Limb (tissue), 2 donors: ENCODE measurements around the gene ABHD4.
A peak's percentile ranks its signal among the peaks of the same experiment; 100 is the strongest.
"Not testable (repeated sequence)": the region's sequence is repeated elsewhere in the genome, so short reads cannot be mapped to it uniquely, and the experiment has no call there.

Source experiments
- DNase-seq, 2 donors: peaks; one replicate each; pipeline ENCODE4 v3.0.0-alpha.2; 2016; ENCODE audit errors: extremely low spot score in 2 of 2

Gene ABHD4, protein sequence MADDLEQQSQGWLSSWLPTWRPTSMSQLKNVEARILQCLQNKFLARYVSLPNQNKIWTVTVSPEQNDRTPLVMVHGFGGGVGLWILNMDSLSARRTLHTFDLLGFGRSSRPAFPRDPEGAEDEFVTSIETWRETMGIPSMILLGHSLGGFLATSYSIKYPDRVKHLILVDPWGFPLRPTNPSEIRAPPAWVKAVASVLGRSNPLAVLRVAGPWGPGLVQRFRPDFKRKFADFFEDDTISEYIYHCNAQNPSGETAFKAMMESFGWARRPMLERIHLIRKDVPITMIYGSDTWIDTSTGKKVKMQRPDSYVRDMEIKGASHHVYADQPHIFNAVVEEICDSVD

GRCh38 chr14:22598099-22598895, at the start of gene ABHD4:
ABHD4 (plus strand) TSS chr14:22598300; CDS start chr14:22598307, 7 bp downstream.
- peak; percentile 62 to 89 for DNase-seq

GRCh38 chr14:22549324-22549962, 48.7 kb upstream of the ABHD4 start:
- DNase-seq: no peak

- DNase-seq: no peak
These were observed 48.0 kb upstream of the ABHD4 start for GRCh38 chr14:22549981-22550673.

DNA sequence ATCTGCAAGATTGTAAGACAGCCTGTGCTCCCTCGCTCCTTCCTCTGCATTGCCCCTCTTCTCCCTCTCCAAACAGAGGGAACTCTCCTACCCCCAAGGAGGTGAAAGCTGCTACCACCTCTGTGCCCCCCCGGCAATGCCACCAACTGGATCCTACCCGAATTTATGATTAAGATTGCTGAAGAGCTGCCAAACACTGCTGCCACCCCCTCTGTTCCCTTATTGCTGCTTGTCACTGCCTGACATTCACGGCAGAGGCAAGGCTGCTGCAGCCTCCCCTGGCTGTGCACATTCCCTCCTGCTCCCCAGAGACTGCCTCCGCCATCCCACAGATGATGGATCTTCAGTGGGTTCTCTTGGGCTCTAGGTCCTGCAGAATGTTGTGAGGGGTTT, 46.5 kb upstream of the ABHD4 start:
- no peak for DNase-seq

- no peak for DNase-seq
These were observed 45.9 kb upstream of the ABHD4 start for GRCh38 chr14:22552001-22552826.

DNA sequence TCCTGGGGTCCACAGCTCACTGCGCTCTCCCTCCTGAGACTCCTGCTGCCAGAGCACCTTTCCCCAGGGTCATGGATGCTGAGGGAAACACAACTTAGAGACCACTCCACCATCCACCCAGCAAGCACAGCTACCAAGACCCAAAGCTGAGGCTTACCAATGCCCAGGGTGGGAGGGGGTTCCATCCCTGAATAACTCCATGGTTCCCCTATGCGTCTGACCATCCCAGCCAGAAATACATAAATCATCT, 45.3 kb upstream of the ABHD4 start:
- no peak for DNase-seq

- DNase-seq: no peak
These were observed 44.7 kb upstream of the ABHD4 start for GRCh38 chr14:22553445-22553844.

- DNase-seq: not testable (repeated sequence)
These were observed 44.1 kb upstream of the ABHD4 start for GRCh38 chr14:22553861-22554497.

- DNase-seq: no peak
These were observed 43.4 kb upstream of the ABHD4 start for GRCh38 chr14:22554498-22555383.

DNA sequence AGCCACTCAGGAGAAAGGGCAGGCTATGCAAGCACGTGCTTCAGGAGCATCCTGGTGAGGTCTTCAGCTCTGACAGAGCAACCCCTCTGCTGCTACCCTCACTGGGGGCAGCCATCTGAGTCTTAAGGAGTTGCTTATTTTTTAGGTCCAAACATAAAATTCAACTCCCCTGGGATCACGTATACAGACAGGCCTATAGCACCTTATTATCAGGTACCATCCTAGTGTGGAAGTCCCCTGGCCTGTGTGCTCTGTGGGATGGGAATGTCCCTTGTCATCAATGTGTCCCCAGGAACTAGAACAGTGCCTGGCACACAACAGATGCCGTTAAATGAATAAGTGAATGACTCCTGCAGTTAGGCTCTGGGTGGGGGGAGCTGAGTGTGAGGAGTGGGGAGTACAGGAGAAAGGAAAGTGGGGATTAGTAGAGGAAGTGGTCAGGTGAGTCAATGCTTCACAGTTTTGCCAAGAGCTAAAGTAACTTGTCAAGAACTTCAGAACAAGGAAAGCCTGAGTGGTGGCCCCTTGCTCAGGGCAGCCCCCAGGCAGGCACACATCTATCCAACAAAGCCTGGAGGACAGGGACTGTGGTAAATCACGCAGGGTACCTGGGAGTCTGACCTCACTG, 42.6 kb upstream of the ABHD4 start:
- DNase-seq: no peak

GRCh38 chr14:22556021-22556989, 41.8 kb upstream of the ABHD4 start:
- no peak for DNase-seq

- peak; percentile 73 to 92 for DNase-seq
These were observed 41.0 kb upstream of the ABHD4 start for GRCh38 chr14:22556990-22557623.

- DNase-seq: no peak
These were observed 40.3 kb upstream of the ABHD4 start for GRCh38 chr14:22557846-22558220.

GRCh38 chr14:22558221-22558913, 39.7 kb upstream of the ABHD4 start:
- no peak for DNase-seq

DNA sequence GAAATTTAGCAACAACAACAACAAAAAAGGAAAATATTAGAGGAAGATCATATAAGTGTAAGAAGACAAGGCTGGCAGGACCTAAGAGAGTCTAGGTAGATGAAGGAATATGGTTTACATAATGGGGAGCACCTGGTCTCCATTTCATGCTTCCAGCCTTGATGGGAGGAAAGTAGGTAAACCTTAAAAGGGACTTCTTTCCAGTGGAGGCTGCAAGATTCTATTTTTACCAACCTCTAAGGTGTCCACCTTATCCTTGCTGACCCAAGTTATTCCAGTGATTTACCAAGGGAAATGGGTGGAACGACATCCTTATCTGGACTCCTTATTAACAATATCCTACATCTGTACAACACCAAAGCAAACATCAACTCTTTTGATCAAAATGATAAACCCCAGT, 39.1 kb upstream of the ABHD4 start:
- no peak for DNase-seq

DNA sequence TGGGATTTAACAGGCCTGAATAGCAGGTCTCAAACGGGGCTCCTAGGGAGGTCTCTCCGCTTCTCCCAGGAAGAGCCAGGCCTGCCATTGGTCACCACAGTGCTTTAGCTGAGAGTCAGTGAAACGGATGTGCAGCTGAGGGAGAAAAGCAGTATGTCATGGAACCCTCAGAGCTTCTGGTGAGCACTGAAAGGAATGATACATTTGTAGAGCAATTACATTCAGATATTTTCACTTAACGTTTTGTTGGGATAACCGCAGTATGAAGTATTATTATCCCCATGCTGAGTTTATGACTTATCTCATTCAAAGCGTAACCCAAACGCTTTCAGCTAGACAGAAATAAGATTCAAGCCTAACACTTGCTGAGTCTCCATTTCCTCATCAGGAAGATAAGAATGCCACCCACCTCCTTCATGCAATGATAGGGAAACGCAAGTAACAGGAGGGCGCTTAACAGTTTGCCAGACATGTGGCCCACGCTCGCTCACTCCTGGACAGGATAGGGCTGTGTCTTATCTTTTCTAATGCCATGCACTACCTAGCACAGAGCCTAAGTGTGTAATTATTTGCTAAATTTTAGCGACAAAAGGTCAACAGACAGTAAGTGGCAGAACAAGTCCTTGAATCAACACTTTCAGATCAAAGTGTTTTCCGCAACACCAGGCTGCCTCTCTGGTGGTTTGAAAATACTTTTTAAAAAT, 37.3 kb upstream of the ABHD4 start:
- no peak for DNase-seq

- no peak for DNase-seq
These were observed 36.8 kb upstream of the ABHD4 start for GRCh38 chr14:22561366-22561660.
